Measurements from ENCODE around the gene ACBD6. TPM values are rescaled to one million over a fixed set of nuclear protein-coding genes. Genes with fewer than 3 reads are reported as not detected.

Gene ACBD6
- total and polyA plus RNA-seq, 2 donors (not counting 1 experiment from before 2014, with no cell fraction given): 52.9 to 80.9 TPM

DNA sequence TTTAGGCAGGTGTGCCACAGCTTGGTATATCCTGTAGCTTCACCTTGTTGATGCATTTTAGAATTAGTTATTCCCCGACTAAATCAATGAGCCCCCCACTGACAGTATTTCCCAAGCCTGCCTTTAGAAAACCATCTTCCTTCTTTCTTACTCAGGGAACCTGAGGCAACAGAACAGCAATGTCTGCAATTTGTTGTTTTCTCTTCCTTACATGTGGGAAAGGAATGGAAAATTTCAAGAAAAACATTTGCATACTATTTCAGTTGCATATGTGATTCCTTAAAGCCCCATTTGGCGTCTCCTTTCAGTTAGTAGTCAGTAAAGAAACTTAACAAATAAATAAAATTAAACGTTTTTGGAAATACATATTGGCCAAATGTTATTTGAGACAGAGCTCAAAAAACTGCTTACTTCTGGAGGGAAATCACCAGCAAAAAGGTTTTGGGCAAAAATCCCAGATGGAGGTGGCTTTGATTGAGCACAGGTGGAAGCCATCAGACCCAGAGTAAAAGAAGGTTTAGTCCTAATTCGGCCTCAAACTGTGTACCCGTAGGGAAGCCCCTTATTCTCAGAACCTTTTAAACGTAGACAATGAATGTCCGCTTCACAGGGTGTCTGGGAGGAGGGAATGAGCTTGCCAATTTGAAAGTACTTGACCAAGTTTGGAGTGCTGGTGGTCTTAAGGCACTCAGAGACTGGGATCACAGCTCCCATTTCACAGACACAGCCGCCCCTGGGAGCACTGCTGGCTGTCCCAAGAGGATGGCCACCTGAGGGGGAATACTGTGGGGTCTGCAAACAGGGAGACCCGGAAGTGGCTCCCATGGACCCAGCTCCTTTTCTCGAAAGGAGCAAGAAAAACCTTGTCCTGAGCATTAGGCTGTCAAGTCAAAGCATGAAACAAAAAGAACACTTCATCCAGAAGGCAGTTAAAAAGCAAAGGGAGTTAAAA lies 263.0 kb downstream of the ACBD6 start:
- no peak overlapping the region for H3K27ac ChIP-seq (ENCODE audit: low read length in 2 of 2)
- intact Hi-C loops (cut with micrococcal nuclease): no loop called here
- CTCF ChIA-PET: no interaction called here
- H3K9ac ChIP-seq (ENCODE audit: low read length): no peak overlapping the region
- no peaks in the 10 kb centered on the region for H4K20me1 ChIP-seq (ENCODE audit: control insufficient read depth, insufficient read depth, low read length, poor library complexity, severe bottlenecking)
- H3K27me3 ChIP-seq (replicated peaks in 1 of 4; ENCODE audit: control extremely low read depth in 1 of 4, control insufficient read depth in 3 of 4, insufficient read depth in 4 of 4, low read length in 3 of 4): peaks cover 0 to 70% (median 64%) of the 10 kb centered on the region in 4 experiments
- WGBS (ENCODE audit: insufficient coverage): 14% methylated on average over 4 of the region's 10 CpGs
- H3K4me3 ChIP-seq (ENCODE audit: control extremely low read depth in 1 of 5, extremely low read depth in 1 of 5, insufficient read depth in 1 of 5, low read depth in 2 of 5, low read length in 4 of 5): no peak overlapping the region
- H3K79me2 ChIP-seq (ENCODE audit: control insufficient read depth, insufficient read depth, low read length): no peaks in the 10 kb centered on the region
- Mint-ChIP-seq H3K27ac (no peak overlapping the region), H3K27me3 (peaks cover 81% of the 10 kb centered on the region), H3K4me3 (no peak overlapping the region), H3K4me1 (peaks cover 18% of the 10 kb centered on the region), H3K9me3 (ENCODE audit: insufficient read depth) (no peaks in the 10 kb centered on the region)
- TF ChIP-seq EZH2 (IDR thresholded peaks at IDR 0.05; ENCODE audit: borderline replicate concordance, insufficient read depth, low read depth, low read length, poor library complexity, severe bottlenecking): no peak
- TF ChIP-seq, protein P1, sequence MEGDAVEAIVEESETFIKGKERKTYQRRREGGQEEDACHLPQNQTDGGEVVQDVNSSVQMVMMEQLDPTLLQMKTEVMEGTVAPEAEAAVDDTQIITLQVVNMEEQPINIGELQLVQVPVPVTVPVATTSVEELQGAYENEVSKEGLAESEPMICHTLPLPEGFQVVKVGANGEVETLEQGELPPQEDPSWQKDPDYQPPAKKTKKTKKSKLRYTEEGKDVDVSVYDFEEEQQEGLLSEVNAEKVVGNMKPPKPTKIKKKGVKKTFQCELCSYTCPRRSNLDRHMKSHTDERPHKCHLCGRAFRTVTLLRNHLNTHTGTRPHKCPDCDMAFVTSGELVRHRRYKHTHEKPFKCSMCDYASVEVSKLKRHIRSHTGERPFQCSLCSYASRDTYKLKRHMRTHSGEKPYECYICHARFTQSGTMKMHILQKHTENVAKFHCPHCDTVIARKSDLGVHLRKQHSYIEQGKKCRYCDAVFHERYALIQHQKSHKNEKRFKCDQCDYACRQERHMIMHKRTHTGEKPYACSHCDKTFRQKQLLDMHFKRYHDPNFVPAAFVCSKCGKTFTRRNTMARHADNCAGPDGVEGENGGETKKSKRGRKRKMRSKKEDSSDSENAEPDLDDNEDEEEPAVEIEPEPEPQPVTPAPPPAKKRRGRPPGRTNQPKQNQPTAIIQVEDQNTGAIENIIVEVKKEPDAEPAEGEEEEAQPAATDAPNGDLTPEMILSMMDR (IDR thresholded peaks at IDR 0.05): no peak
- peaks cover 0 to 16% (median 0%) of the 10 kb centered on the region in 3 donors for H3K9me3 ChIP-seq (ENCODE audit: control extremely low read depth in 1 of 3, control insufficient read depth in 2 of 3, insufficient read depth in 1 of 3, low read length in 2 of 3)
- no peak overlapping the region for H2AFZ ChIP-seq (ENCODE audit: insufficient read depth, low read depth, low read length, poor library complexity, severe bottlenecking)
- H3K4me1 ChIP-seq (ENCODE audit: control insufficient read depth in 2 of 2, insufficient read depth in 2 of 2, low read length in 2 of 2): peaks cover 16 to 26% of the 10 kb centered on the region in 2 donors
- no peak for DNase-seq
- POLR2A ChIA-PET: no interaction called here
- ATAC-seq (ENCODE audit: low read depth): no peak
- H3K36me3 ChIP-seq (replicated peaks in 1 of 2; ENCODE audit: control extremely low read depth in 1 of 2, control insufficient read depth in 1 of 2, extremely low read depth in 1 of 2, insufficient read depth in 2 of 2, low read length in 1 of 2): no peaks in the 10 kb centered on the region
- H3K4me2 ChIP-seq (replicated peaks; ENCODE audit: low read depth, low read length, poor library complexity, severe bottlenecking): no peak overlapping the region

DNA sequence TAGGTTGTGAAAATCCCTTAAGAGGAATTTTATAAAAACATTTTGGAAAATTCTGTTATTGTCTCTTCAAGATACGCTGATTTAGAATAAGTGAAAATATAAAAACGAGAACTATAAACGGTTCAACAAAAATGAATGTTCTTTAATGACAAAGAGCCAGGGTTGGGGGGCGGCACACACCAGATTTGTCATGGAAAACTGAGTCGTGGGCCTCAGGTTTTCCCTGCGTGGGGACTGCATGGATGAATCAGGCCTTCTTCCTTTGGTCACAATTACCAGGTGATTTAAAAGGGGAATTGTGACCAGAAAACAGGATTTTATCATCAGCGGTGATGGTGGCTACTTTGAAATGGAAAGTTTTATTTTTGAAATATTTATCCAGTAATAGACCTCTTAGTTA lies 263.7 kb downstream of the ACBD6 start:
- WGBS (ENCODE audit: insufficient coverage): 12% methylated on average over 4 of the region's 7 CpGs
- Histone ChIP-seq H3K9ac (ENCODE audit: low read length) (no peak overlapping the region), H3K27ac (ENCODE audit: low read length in 2 of 2) (no peak overlapping the region), H3K4me2 (replicated peaks; ENCODE audit: low read depth, low read length, poor library complexity, severe bottlenecking) (no peak overlapping the region), H3K4me3 (ENCODE audit: control extremely low read depth in 1 of 5, extremely low read depth in 1 of 5, insufficient read depth in 1 of 5, low read depth in 2 of 5, low read length in 4 of 5) (no peak overlapping the region), H3K36me3 (replicated peaks in 1 of 2; ENCODE audit: control extremely low read depth in 1 of 2, control insufficient read depth in 1 of 2, extremely low read depth in 1 of 2, insufficient read depth in 2 of 2, low read length in 1 of 2) (no peaks in the 10 kb centered on the region), H3K79me2 (ENCODE audit: control insufficient read depth, insufficient read depth, low read length) (no peaks in the 10 kb centered on the region), H3K27me3 (replicated peaks in 1 of 4; ENCODE audit: control extremely low read depth in 1 of 4, control insufficient read depth in 3 of 4, insufficient read depth in 4 of 4, low read length in 3 of 4) (peaks cover 0 to 71% (median 67%) of the 10 kb centered on the region in 4 experiments), H3K4me1 (ENCODE audit: control insufficient read depth in 2 of 2, insufficient read depth in 2 of 2, low read length in 2 of 2) (peaks cover 22 to 31% of the 10 kb centered on the region in 2 donors), H2AFZ (ENCODE audit: insufficient read depth, low read depth, low read length, poor library complexity, severe bottlenecking) (no peak overlapping the region), H3K9me3 (ENCODE audit: control extremely low read depth in 1 of 3, control insufficient read depth in 2 of 3, insufficient read depth in 1 of 3, low read length in 2 of 3) (peaks cover 0 to 22% (median 0%) of the 10 kb centered on the region in 3 donors), H4K20me1 (ENCODE audit: control insufficient read depth, insufficient read depth, low read length, poor library complexity, severe bottlenecking) (no peaks in the 10 kb centered on the region)
- POLR2A ChIA-PET: no interaction called here
- CTCF ChIA-PET: no interaction called here
- H3K4me1 Mint-ChIP-seq: peaks cover 25% of the 10 kb centered on the region
- H3K27me3 Mint-ChIP-seq: peaks cover 82% of the 10 kb centered on the region
- intact Hi-C loops (cut with micrococcal nuclease): no loop called here
- TF ChIP-seq, protein P1 (IDR thresholded peaks at IDR 0.05): no peak
- TF ChIP-seq EZH2 (IDR thresholded peaks at IDR 0.05; ENCODE audit: borderline replicate concordance, insufficient read depth, low read depth, low read length, poor library complexity, severe bottlenecking): no peak
- no peak overlapping the region for H3K4me3 Mint-ChIP-seq
- DNase-seq: no peak
- no peaks in the 10 kb centered on the region for H3K9me3 Mint-ChIP-seq (ENCODE audit: insufficient read depth)
- no peak for ATAC-seq (ENCODE audit: low read depth)
- no peak overlapping the region for H3K27ac Mint-ChIP-seq

Data from B cell (primary cell).